T-helper 1 cell treated with Interleukin-12 subunit alpha and Interleukin-12 subunit beta and Interleukin-4 antibody, amounts not matched to agents 30 μg/mL and 1 μg/mL, for 36 hours (primary cell): ENCODE data around the gene ATXN7L3.
A peak's percentile ranks its signal among the peaks of the same experiment; 100 is the strongest.

Experiments
- H3K27ac Mint-ChIP-seq: one replicate; pipeline ENCODE4 v1.8.0; 2021; ENCODE audit warnings: mild to moderate bottlenecking, mixed read lengths
- H3K27me3 Mint-ChIP-seq: one replicate; pipeline ENCODE4 v1.8.0; 2021; ENCODE audit warnings: low read depth, mixed read lengths
- H3K36me3 Mint-ChIP-seq: one replicate; pipeline ENCODE4 v1.8.0; 2021; ENCODE audit warnings: low read depth, mixed read lengths
- H3K4me1 Mint-ChIP-seq: one replicate; pipeline ENCODE4 v1.8.0; 2021; ENCODE audit warnings: low read depth, mixed read lengths
- H3K4me3 Mint-ChIP-seq: one replicate; pipeline ENCODE4 v1.8.0; 2021; ENCODE audit warnings: mild to moderate bottlenecking, moderate library complexity, mixed read lengths
- H3K9me3 Mint-ChIP-seq: one replicate; pipeline ENCODE4 v1.8.0; 2021; ENCODE audit warnings: mixed read lengths

The ATXN7L3 gene

DNA sequence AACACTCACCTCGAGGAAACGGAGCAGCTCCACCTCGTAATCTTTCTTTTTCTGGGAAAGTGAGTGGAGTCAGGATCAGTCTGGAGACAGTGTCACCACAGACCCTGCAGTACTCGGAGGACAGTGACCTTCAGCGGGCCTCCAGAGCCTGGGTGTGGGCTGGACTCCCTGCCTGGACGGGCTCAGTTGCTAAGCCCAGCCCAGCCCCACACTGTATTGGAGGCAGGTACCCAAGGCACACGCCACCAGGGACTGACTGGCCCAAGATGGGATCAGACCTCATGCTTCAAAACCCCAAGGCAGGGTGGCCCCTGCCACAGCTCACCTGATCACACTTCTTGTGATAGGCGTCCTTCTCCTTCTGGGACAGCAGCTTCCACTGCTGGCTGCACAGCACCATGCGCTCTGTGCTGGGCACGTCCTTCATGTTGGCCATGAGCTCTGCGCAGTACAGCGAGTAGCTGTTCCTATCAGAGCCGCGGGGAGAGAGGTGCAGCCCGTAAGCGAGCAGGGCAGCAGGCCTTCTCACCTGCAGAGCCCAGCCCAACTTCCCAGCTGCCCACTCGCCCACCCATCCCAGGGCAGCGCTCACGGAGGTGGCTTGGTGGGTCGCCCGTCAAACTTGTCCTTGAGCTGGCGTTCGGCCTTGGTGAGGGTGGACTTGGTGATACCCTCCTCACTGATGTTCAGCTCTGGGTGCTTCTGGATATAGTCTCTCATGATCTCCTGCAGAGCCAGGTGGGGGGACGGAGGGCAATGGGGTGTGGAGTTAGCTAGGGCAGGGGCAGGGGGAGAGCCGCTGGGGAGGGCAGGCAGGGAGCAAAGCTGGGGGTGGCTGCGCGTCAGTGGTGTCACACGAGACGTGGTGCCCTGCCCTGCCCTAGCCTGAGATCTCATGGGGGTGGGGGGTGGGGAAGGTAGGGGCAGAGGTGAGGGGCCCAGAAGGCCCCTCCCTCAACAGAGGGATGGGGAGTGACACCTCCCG is 11.9 kb upstream of the ATXN7L3 start:
- Mint-ChIP-seq H3K27me3 (no peaks in the 10 kb centered on the region), H3K4me1 (peaks cover 41% of the 10 kb centered on the region), H3K4me3 (no peak overlapping the region), H3K9me3 (no peaks in the 10 kb centered on the region), H3K27ac (no peak overlapping the region), H3K36me3 (peaks cover 71% of the 10 kb centered on the region)

DNA sequence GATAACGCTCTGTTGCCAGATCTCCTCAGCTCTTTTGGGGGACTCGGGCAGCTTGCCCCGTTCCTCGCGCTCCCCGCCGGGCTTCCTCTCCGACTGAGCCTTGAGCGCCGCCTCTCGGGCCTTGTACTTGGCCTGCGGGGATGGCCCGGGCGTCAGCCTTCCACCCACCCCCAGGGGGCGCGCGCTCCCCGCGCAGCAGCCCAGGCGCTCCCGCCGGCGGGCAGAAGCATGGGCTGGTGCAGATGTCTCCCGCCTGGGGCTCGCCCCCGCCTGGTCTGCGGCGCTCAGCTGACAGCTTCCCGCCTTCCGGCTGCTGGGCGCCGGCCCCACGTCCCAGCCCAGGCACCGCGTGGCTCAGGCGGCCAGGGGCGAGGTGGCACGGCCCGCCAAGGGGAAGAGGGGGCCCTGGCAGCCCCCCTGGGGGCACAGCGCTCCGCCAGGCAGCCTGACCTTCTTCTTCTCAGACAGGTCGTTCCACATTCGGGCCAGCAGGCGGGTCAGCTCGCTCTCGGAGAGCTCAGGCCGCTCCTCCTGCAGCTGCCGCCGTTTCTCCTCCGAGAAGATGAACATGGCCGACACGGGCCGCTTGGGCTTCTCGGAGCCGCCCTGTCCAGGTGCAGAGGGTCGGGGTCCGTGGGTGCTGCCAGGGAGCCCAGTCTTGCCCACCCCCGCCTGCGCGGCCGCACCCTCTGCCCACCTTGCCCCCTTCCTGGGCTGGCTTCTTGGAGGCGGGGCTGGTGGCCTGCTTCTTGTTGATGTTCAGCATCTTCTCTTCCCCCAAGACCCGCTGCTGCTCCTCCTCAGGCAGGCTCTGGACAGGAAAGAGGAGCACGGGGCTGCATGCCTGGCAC is 10.9 kb upstream of the ATXN7L3 start:
- peaks cover 68% of the 10 kb centered on the region for H3K36me3 Mint-ChIP-seq
- peak overlapping the region; percentile 64 for H3K4me3 Mint-ChIP-seq
- H3K4me1 Mint-ChIP-seq, result peaks cover 33% of the 10 kb centered on the region
- peak overlapping the region; percentile 89 for H3K27ac Mint-ChIP-seq
- H3K27me3 Mint-ChIP-seq, result no peaks in the 10 kb centered on the region
- H3K9me3 Mint-ChIP-seq, result no peaks in the 10 kb centered on the region

DNA sequence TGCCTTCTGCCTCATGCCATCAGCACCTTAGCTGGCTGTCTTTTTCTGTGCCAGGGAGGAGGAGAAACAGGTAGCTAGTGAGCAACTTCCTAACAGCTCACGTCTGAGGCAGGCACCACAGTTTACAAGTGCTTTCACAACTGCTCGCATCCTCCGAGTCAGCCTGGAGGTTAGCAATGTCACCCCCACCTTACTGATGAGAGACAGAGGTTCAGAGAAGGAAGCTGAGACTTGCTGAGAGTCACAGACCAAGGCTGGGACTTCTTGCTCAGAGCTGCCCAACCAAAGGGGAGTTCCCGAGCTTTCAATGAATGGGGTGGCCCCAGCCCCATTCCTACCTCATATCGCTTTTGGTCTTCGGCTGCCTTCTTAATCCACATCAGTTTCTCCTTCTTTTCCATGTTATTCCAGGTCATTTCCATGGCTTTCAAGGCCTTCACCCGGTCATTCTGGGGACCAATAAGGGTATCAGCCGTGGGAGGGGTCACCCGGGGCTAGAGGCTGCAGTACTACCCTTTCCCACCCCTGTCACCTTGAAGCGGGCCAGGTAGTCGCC is 10.2 kb upstream of the ATXN7L3 start:
- Mint-ChIP-seq H3K27me3 (no peaks in the 10 kb centered on the region), H3K9me3 (no peaks in the 10 kb centered on the region), H3K4me3 (peak overlapping the region; percentile 64), H3K36me3 (peaks cover 63% of the 10 kb centered on the region), H3K4me1 (peaks cover 28% of the 10 kb centered on the region), H3K27ac (peak overlapping the region; percentile 89)

DNA sequence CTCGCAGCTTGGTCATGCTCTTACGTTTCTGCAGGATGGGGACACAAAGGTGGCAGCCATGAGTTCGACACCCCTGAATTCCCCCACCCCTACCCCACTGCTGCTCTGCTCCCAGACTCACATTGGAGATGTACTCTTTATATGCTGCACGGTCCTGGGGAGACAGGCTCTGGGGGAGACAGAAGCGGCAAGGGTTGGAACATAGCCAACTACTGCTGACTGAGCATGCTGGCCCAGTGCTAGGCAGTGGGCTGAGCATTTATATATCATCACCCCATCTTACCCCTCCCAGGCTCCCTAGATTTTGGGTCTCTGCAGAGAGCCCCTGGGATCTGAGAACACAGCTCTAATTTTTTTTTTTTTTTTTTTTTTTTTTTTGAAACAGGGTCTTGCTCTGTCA is 8.1 kb upstream of the ATXN7L3 start:
- Mint-ChIP-seq H3K27me3 (no peaks in the 10 kb centered on the region), H3K4me3 (no peak overlapping the region), H3K36me3 (peaks cover 44% of the 10 kb centered on the region), H3K9me3 (no peaks in the 10 kb centered on the region), H3K27ac (no peak overlapping the region), H3K4me1 (peaks cover 29% of the 10 kb centered on the region)

DNA sequence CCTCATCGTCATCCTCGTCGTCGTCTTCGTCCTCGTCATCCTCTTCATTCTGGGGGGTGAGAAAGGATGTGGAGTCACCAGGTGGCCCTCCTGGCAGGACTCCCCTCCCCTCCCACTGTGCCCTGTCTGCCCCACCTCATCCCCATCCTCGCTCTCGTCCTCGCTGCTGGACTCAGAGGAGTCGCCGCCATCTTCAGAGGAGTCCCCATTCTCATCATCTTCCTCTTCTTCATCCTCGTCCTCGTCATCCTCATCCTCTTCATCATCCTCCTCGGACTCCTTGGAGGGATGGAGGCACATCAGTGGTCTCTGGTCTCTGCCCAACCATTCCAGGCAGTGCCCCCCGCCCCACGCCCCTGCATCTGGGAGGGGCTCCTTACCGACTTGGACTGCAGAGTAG is 7.6 kb upstream of the ATXN7L3 start:
- no peaks in the 10 kb centered on the region for H3K9me3 Mint-ChIP-seq
- no peaks in the 10 kb centered on the region for H3K27me3 Mint-ChIP-seq
- peaks cover 32% of the 10 kb centered on the region for H3K4me1 Mint-ChIP-seq
- H3K36me3 Mint-ChIP-seq, result peaks cover 43% of the 10 kb centered on the region
- H3K4me3 Mint-ChIP-seq, result no peak overlapping the region
- H3K27ac Mint-ChIP-seq, result no peak overlapping the region

DNA sequence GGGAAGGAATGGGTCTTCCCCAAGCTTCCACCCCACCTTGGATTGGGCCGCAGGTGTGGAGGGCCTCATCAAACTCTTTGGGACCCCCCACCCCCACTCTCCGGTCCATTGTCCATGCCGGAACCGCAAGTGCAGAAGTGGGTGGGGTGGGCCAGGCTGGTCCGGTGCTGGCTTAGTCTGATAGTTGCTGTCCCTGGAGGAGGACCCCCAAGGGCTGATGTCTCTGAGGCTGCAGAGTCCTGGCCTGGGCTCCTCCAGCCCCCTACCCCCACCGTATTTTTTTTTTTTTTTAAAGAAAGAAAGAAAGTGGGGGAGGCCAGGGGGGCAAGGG is 7.1 kb upstream of the ATXN7L3 start:
- H3K9me3 Mint-ChIP-seq, result no peaks in the 10 kb centered on the region
- no peak overlapping the region for H3K27ac Mint-ChIP-seq
- H3K36me3 Mint-ChIP-seq, result peaks cover 43% of the 10 kb centered on the region
- H3K4me3 Mint-ChIP-seq, result no peak overlapping the region
- no peaks in the 10 kb centered on the region for H3K27me3 Mint-ChIP-seq
- H3K4me1 Mint-ChIP-seq, result peaks cover 32% of the 10 kb centered on the region

DNA sequence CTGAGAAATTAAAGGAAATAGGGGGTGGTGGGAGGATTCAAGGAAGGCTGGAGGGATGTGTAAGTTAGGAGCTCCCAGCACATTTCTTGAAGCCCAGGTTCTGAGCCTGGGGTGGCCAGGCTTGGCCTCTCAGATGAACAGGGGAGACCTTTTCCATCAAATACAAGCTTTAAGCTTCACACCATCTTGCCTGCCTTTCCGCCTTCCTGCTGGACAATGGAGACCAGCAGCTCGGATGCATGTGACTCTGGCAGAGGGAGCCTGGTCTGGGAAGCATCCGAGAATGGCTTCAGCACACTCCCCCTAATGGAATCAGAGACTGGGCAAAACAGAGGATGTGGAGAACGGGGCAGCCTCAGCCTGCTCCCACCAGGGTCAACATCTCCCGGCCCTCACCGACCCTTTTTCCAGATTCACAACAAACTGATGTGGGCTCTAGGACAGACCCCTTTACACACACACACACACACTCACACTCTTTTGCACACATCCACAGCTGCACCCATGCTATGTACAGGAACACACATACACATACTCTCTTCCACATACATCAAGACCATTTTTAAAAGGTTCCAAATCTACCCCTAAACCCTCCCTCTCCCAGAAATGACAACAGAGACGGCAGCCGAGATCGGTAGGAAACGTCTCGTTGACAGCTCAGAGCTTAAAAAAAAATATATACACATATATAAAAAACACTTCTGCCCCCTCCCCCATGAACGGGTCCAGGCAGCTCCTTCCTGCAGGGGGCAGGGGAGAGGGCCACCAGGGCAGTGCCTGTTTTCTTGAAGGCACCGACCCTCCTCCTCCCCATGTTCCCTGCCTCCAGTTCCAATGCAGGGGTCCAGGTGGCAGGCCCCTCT is 6.5 kb upstream of the ATXN7L3 start:
- H3K9me3 Mint-ChIP-seq, result no peaks in the 10 kb centered on the region
- no peaks in the 10 kb centered on the region for H3K27me3 Mint-ChIP-seq
- peak overlapping the region; percentile 61 for H3K27ac Mint-ChIP-seq
- peaks cover 33% of the 10 kb centered on the region for H3K4me1 Mint-ChIP-seq
- no peak overlapping the region for H3K4me3 Mint-ChIP-seq
- H3K36me3 Mint-ChIP-seq, result peaks cover 37% of the 10 kb centered on the region

DNA sequence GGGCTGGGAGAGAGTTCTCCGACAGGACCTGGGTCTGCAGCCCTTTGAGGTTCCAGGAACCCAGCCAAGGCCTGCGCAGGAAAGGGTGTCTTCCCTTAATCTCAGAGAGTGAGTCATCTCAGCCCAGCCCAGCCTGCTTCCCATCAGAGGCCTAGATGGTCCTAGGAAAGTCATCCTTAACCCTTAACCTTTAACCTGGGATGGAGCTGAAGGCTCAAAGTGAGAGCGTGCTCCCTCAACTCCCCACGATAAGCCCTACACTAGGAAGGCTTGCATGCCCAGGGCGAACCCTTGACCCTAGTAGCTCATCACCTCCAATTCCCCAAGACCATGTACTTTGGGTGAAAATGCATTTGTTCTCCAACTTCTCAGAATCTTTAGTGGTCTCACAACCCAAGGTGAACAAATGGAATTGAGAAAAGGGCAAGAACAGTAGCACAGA is 4.8 kb upstream of the ATXN7L3 start:
- Mint-ChIP-seq H3K9me3 (no peaks in the 10 kb centered on the region), H3K27me3 (no peaks in the 10 kb centered on the region), H3K4me3 (no peak overlapping the region), H3K27ac (no peak overlapping the region), H3K36me3 (peaks cover 27% of the 10 kb centered on the region), H3K4me1 (peaks cover 31% of the 10 kb centered on the region)

DNA sequence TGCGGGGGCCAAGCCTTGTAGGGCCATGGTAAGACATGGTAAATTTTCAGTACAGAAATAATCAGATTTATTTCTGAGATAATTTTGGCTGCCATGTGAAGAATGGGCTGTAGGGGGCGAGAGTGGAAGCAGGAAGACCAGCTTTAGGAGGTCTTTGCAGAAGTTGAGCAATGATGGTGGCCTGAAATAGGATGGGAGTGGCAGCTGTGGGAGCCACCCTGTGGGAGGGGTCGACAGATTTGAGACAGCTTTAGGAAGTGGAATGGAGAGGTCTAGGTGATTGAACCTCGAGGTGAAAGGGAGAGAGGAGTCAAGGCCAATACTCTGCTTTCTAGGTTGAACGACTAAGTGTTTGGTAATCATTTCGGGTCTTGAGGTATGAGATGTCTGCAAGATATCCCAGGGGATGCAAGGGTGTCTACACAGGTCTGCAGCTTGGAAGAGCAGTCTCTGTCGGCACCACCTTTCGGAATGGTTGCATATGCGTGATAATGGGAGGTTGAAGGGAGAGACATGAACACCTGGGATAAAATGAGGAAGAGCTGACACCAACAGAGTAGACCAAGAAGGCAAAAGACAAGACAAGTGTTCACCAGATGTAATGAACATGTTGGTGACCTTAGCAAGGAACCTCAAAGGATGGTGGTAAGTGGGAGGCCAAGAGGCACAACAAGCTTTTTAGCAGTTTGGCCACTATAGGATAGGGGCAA is 4.2 kb upstream of the ATXN7L3 start:
- H3K36me3 Mint-ChIP-seq, result peaks cover 24% of the 10 kb centered on the region

DNA sequence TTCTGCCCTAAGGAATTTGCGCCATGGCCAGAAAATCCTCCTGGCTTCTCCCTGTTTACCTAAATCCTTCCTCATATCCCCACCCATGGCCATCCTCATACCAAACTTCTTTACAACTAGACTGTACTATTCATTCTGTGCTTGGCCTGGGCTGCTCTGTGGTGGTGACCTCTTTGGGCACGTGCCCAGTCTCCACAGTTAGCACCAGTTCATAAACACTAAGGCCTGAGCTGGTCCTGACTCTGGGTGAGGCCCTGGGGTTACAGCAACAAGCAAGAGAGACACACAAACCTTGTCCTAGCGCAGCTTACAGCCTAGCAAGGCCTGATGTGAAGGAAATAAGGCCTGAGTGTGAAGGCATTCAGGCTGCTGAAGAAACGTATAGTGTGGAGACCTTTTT is 3.1 kb upstream of the ATXN7L3 start:
- Mint-ChIP-seq H3K36me3 (peaks cover 20% of the 10 kb centered on the region), H3K9me3 (no peaks in the 10 kb centered on the region), H3K4me1 (peaks cover 33% of the 10 kb centered on the region), H3K4me3 (peak overlapping the region; percentile 49), H3K27ac (peak overlapping the region; percentile 58), H3K27me3 (no peaks in the 10 kb centered on the region)

More for the DNA sequence above, 4.2 kb upstream of the ATXN7L3 start:
- peaks cover 31% of the 10 kb centered on the region for H3K4me1 Mint-ChIP-seq
- peak overlapping the region; percentile 32 for H3K4me3 Mint-ChIP-seq
- H3K27ac Mint-ChIP-seq, result peak overlapping the region; percentile 64
- no peaks in the 10 kb centered on the region for H3K9me3 Mint-ChIP-seq
- H3K27me3 Mint-ChIP-seq, result no peaks in the 10 kb centered on the region

DNA sequence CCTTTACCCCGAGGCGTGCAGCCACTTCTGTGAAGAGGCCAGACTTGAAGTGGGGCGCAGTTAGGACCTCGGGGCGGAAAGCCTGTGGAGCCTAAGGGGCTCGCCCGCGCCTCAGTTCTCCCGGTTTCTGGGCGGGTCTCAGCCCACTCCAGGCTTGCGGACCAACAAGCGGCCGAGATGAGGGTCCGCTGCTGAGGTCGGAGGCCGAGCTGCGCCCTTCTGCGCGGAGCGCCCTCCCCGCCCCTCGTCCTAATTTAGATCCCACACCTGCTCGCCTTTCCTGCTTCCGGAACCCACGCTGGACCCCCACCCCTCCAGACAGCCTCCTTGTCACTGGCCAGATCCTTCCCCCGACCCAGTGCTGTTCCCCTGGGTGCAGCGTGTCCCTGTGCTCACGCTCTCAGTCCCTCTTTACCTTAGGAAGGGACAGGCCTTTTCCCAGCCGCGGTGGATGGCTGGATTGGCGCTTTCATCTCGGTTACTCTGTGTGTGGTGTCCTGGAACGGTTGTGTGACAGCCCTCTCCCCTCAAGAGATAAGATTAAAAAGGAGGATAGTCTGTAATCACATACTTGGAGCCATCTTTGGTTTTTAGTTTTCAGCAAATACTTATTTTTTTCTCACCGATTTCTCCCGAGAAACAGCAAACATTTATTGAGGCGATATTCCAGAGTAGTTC is 933 bp upstream of the ATXN7L3 start:
- Mint-ChIP-seq H3K4me3 (peak overlapping the region; percentile 90), H3K27me3 (no peaks in the 10 kb centered on the region), H3K36me3 (peaks cover 23% of the 10 kb centered on the region), H3K4me1 (peaks cover 37% of the 10 kb centered on the region), H3K27ac (peak overlapping the region; percentile 93), H3K9me3 (no peaks in the 10 kb centered on the region)

DNA sequence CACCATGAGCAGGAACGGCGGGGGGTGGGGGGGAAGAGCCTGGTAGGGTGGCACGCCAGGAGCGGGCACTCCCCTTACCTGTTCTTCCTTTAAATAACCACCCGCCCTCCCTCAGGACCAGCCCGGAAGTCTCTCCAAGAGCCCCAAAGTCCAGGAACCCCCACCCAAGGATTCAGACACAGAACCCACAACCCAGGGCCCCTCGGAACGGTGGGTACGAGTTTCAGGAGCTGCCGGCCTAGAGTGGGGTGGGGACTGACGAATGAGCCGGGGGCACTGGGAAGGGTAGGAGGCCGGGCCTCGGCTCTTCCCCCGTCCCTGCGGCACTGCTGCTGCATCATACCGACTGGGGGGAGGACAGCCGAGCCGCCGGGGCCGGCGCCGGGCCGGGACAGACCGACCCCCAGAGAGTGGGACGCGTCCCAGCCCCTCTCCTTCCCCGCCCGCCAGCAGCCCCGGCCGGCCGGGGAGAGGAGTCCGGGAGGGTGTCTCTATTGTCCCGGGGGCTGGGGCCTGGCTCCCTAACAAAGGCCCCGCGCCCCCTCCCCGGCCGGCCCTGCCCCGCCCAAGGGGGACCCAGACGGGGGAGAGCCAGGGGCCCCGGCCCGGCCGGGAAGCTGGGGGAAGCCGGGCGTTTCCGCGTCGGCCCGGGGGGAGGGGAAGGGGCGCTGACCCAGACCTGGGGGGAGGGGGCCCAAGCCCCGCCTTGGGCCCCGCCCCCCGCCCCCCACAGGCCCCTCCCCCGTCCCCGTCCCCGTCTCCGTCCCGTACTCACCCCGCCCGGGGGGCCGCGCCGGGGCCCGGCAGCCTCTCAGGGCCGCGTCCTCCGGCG is 747 bp downstream of the ATXN7L3 start:
- peaks cover 35% of the 10 kb centered on the region for H3K36me3 Mint-ChIP-seq

More for the DNA sequence above, 747 bp downstream of the ATXN7L3 start:
- peak overlapping the region; percentile 76 for H3K27ac Mint-ChIP-seq
- no peaks in the 10 kb centered on the region for H3K27me3 Mint-ChIP-seq
- peaks cover 34% of the 10 kb centered on the region for H3K4me1 Mint-ChIP-seq
- peak overlapping the region; percentile 90 for H3K4me3 Mint-ChIP-seq
- H3K9me3 Mint-ChIP-seq, result no peaks in the 10 kb centered on the region
